Prostate gland (tissue), 2 donors: ENCODE results near the gene ZFHX2. TPM values are rescaled to one million over a fixed set of nuclear protein-coding genes. Genes with fewer than 3 reads are reported as not detected.

Experiments
- DNase-seq: peaks from one replicate; pipeline ENCODE4 v3.0.0-alpha.2; 2019; ENCODE audit warnings: low spot score
- H3K27ac ChIP-seq, 2 donors: fragments of 200-600 bp; sonication (generic); 2 replicates each; pipeline ENCODE4 v1.5.1; 2017 to 2019
- H3K27me3 ChIP-seq: fragments of 200-600 bp; sonication (generic); replicated peaks from 2 replicates; pipeline ENCODE4 v1.5.1; 2019; ENCODE audit not compliant: insufficient read depth
- H3K36me3 ChIP-seq, 2 donors: fragments of 200-600 bp; sonication (generic); 1 replicate in 1 of 2; 2 replicates in 1 of 2; pipeline versions ENCODE4 v1.5.1 to v1.8.1; 2017 to 2019
- H3K4me1 ChIP-seq: fragments of 200-600 bp; sonication (generic); replicated peaks from 2 replicates; pipeline ENCODE4 v1.5.1; 2019
- H3K4me3 ChIP-seq, 2 donors: fragments of 200-600 bp; sonication (generic); 2 replicates each; pipeline ENCODE4 v1.5.1; 2017 to 2019
- H3K9me3 ChIP-seq: fragments of 200-600 bp; sonication (generic); 2 replicates; pipeline ENCODE4 v1.5.1; 2017
- POLR2A ChIP-seq: fragments of 450-650 bp; IDR thresholded peaks from one replicate; pipeline ENCODE4 v1.6.1; 2016; ENCODE audit warnings: antibody characterized with exemption, mild to moderate bottlenecking
- POLR2AphosphoS5 ChIP-seq: sonication (generic); formaldehyde crosslinking; IDR thresholded peaks from one replicate; pipeline ENCODE4 v1.6.1; 2017; ENCODE audit warnings: antibody characterized with exemption
- WGBS: methylation state at CpG from one replicate; pipeline ENCODE4 v1.1.5; 2018; 5-methylcytosine and 5-hydroxymethylcytosine counted together
- intact Hi-C: fragments of 100-400 bp; cut with DNase I; formaldehyde crosslinking; loops from one replicate; pipeline ENCODE4 v1.14.2; 2022
- total RNA-seq, 2 donors: library from RNA; depleted of rRNA; stranded (reverse); fragments of >200 nt; gene quantifications; one replicate each; pipeline ENCODE4 v1.1.0, GENCODE V29; 2016
- TF ChIP-seq, protein P1 (sequence below), 4 experiments: fragments of 200-600 bp in 2 of 4; fragments of 450-650 bp in 2 of 4; sonication (generic) in 2 of 4; IDR thresholded peaks; 1 replicate in 3 of 4; 2 replicates in 1 of 4; pipeline ENCODE4 v1.5.1; 2016 to 2019; ENCODE audit warnings: antibody characterized with exemption in 4 of 4, mild to moderate bottlenecking in 2 of 4, moderate library complexity in 2 of 4

Gene ZFHX2
- total RNA-seq, 2 donors from 2014 or later, result 2.5 to 3.1 TPM

GRCh38 chr14:23563473-23564180 is 12.1 kb upstream of the ZFHX2 start:
- WGBS, result 83% methylated on average over 14 of the region's 14 CpGs
- no peaks in the 10 kb centered on the region for H3K36me3 ChIP-seq
- TF ChIP-seq, protein P1, sequence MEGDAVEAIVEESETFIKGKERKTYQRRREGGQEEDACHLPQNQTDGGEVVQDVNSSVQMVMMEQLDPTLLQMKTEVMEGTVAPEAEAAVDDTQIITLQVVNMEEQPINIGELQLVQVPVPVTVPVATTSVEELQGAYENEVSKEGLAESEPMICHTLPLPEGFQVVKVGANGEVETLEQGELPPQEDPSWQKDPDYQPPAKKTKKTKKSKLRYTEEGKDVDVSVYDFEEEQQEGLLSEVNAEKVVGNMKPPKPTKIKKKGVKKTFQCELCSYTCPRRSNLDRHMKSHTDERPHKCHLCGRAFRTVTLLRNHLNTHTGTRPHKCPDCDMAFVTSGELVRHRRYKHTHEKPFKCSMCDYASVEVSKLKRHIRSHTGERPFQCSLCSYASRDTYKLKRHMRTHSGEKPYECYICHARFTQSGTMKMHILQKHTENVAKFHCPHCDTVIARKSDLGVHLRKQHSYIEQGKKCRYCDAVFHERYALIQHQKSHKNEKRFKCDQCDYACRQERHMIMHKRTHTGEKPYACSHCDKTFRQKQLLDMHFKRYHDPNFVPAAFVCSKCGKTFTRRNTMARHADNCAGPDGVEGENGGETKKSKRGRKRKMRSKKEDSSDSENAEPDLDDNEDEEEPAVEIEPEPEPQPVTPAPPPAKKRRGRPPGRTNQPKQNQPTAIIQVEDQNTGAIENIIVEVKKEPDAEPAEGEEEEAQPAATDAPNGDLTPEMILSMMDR (IDR thresholded peaks at IDR 0.05), result no peak
- TF ChIP-seq POLR2AphosphoS5 (no peak), POLR2A (no peak)
- no peak overlapping the region for H3K27ac ChIP-seq
- intact Hi-C loops, result loop anchor here (5.0 to 10.0 kb wide), 2 partner anchors 86 to 239 kb away; partner anchors contain the start of gene PABPN1
- no peak overlapping the region for H3K4me3 ChIP-seq
- no peaks in the 10 kb centered on the region for H3K27me3 ChIP-seq
- no peaks in the 10 kb centered on the region for H3K9me3 ChIP-seq
- H3K4me1 ChIP-seq, result no peaks in the 10 kb centered on the region
- DNase-seq, result no peak

- no peaks in the 10 kb centered on the region for H3K9me3 ChIP-seq
- H3K27me3 ChIP-seq, result no peaks in the 10 kb centered on the region
- H3K4me3 ChIP-seq, result no peak overlapping the region
- WGBS, result 85% methylated on average over 2 of the region's 2 CpGs
- intact Hi-C loops, result loop anchor here (5.0 to 10.0 kb wide), 2 partner anchors 86 to 238 kb away; partner anchors contain the start of gene PABPN1
- H3K4me1 ChIP-seq, result no peaks in the 10 kb centered on the region
- H3K27ac ChIP-seq, result no peak overlapping the region
- no peak for TF ChIP-seq POLR2A
- TF ChIP-seq, protein P1 (IDR thresholded peaks at IDR 0.05), result peak; percentile 70 to 88 (median 80)
- no peak for TF ChIP-seq POLR2AphosphoS5
- DNase-seq, result no peak
- H3K36me3 ChIP-seq, result no peaks in the 10 kb centered on the region
Observed at GRCh38 chr14:23562822-23563472, 11.4 kb upstream of the ZFHX2 start.

GRCh38 chr14:23561873-23562821 is 10.6 kb upstream of the ZFHX2 start:
- WGBS, result 74% methylated on average over 15 of the region's 15 CpGs
- intact Hi-C loops, result loop anchor here (5.0 to 10.0 kb wide), 2 partner anchors 85 to 237 kb away; partner anchors contain the start of gene PABPN1
- no peaks in the 10 kb centered on the region for H3K27me3 ChIP-seq
- no peak overlapping the region for H3K4me3 ChIP-seq
- H3K4me1 ChIP-seq, result no peaks in the 10 kb centered on the region
- H3K27ac ChIP-seq, result no peak overlapping the region
- no peaks in the 10 kb centered on the region for H3K9me3 ChIP-seq
- no peak for DNase-seq
- H3K36me3 ChIP-seq, result no peaks in the 10 kb centered on the region
- TF ChIP-seq POLR2A (no peak), POLR2AphosphoS5 (no peak)
- TF ChIP-seq, protein P1 (IDR thresholded peaks at IDR 0.05), result no peak

GRCh38 chr14:23561259-23561658 is 9.7 kb upstream of the ZFHX2 start:
- WGBS, result 90% methylated on average over 2 of the region's 2 CpGs
- H3K4me3 ChIP-seq, result no peak overlapping the region
- intact Hi-C loops, result loop anchor here (5.0 to 10.0 kb wide), 2 partner anchors 84 to 236 kb away; partner anchors contain the start of gene PABPN1
- no peak overlapping the region for H3K27ac ChIP-seq
- no peaks in the 10 kb centered on the region for H3K36me3 ChIP-seq
- H3K9me3 ChIP-seq, result no peaks in the 10 kb centered on the region
- DNase-seq, result no peak
- H3K27me3 ChIP-seq, result no peaks in the 10 kb centered on the region
- no peak for TF ChIP-seq POLR2A
- TF ChIP-seq, protein P1 (IDR thresholded peaks at IDR 0.05), result no peak
- no peak for TF ChIP-seq POLR2AphosphoS5
- H3K4me1 ChIP-seq, result peaks cover 6% of the 10 kb centered on the region
